HG02840 (cell line): ENCODE results near the gene RCE1.

ENCODE experiments used
- ATAC-seq: cut with Tn5 transposase; IDR thresholded peaks from one replicate; pipeline ENCODE4 v1.9.1; 2021; ENCODE audit warnings: mild to moderate bottlenecking, moderate library complexity, moderate number of reproducible peaks; ENCODE audit not compliant: unreplicated experiment, low FRiP score

The RCE1 gene

GRCh38 chr11:66866511-66866986, 23.3 kb downstream of the RCE1 start:
- no peak for ATAC-seq

- ATAC-seq: no peak
Measured at GRCh38 chr11:66867425-66868040, 24.3 kb downstream of the RCE1 start.

GRCh38 chr11:66868082-66868725, 25.0 kb downstream of the RCE1 start:
- ATAC-seq: no peak

- no peak for ATAC-seq
Measured at GRCh38 chr11:66868726-66869566, 25.7 kb downstream of the RCE1 start.

GRCh38 chr11:66869567-66869870, 26.3 kb downstream of the RCE1 start:
- no peak for ATAC-seq

GRCh38 chr11:66870131-66870530, 26.9 kb downstream of the RCE1 start:
- no peak for ATAC-seq

- ATAC-seq: no peak
Measured at GRCh38 chr11:66870616-66871520, 27.6 kb downstream of the RCE1 start.

GRCh38 chr11:66871521-66871901, 28.3 kb downstream of the RCE1 start:
- ATAC-seq: no peak

GRCh38 chr11:66874232-66874631, 31.0 kb downstream of the RCE1 start:
- no peak for ATAC-seq

GRCh38 chr11:66875378-66875777, 32.1 kb downstream of the RCE1 start:
- ATAC-seq: no peak

- ATAC-seq: no peak
Measured at GRCh38 chr11:66877588-66878385, 34.5 kb downstream of the RCE1 start.

GRCh38 chr11:66878474-66878873, 35.2 kb downstream of the RCE1 start:
- no peak for ATAC-seq

- no peak for ATAC-seq
Measured at GRCh38 chr11:66879000-66879399, 35.8 kb downstream of the RCE1 start.

- no peak for ATAC-seq
Measured at GRCh38 chr11:66879583-66879982, 36.3 kb downstream of the RCE1 start.

GRCh38 chr11:66879999-66880398, 36.8 kb downstream of the RCE1 start:
- no peak for ATAC-seq

- no peak for ATAC-seq
Measured at GRCh38 chr11:66880496-66881450, 37.5 kb downstream of the RCE1 start.

GRCh38 chr11:66881451-66881835, 38.2 kb downstream of the RCE1 start:
- ATAC-seq: no peak

- ATAC-seq: no peak
Measured at GRCh38 chr11:66881927-66882452, 38.7 kb downstream of the RCE1 start.
